Ovary (tissue), 9 donors: ENCODE results near the gene PLAGL1. TPM values are rescaled to one million over a fixed set of nuclear protein-coding genes. Genes with fewer than 3 reads are reported as not detected.

ENCODE experiments used
- DNase-seq, 5 donors: peaks; one replicate each; pipeline ENCODE4 v3.0.0-alpha.2; 2019 to 2020
- H3K27ac ChIP-seq, 2 donors: fragments of 200-600 bp; one replicate each; pipeline versions ENCODE4 v1.5.1 to v1.8.0; 2019 to 2022
- H3K27me3 ChIP-seq: fragments of 200-600 bp; one replicate; pipeline ENCODE4 v1.8.0; 2022
- H3K36me3 ChIP-seq: fragments of 200-600 bp; sonication (generic); one replicate; pipeline ENCODE4 v1.5.1; 2019
- H3K4me1 ChIP-seq: one replicate; pipeline ENCODE4 v1.8.1; 2013; ENCODE audit warnings: mild to moderate bottlenecking, moderate library complexity; ENCODE audit not compliant: insufficient read depth
- H3K4me3 ChIP-seq: fragments of 200-600 bp; sonication (generic); one replicate; pipeline ENCODE4 v1.5.1; 2017
- H3K9me3 ChIP-seq, 2 donors: fragments of 200-600 bp in 1 of 2; sonication (generic) in 1 of 2; one replicate each; pipeline versions ENCODE4 v1.5.1 to v1.8.1; 2013 to 2019; ENCODE audit warnings: mild to moderate bottlenecking in 1 of 2, moderate library complexity in 1 of 2
- CTCF ChIP-seq, 3 donors: fragments of 450-650 bp in 2 of 3; fragments of 200-600 bp in 1 of 3; IDR thresholded peaks; one replicate each; pipeline versions ENCODE4 v1.5.1 to v1.8.0; 2016 to 2022; ENCODE audit warnings: antibody characterized with exemption in 3 of 3, mild to moderate bottlenecking in 1 of 3
- EP300 ChIP-seq: sonication (generic); formaldehyde crosslinking; IDR thresholded peaks from one replicate; pipeline ENCODE4 v1.6.1; 2017; ENCODE audit warnings: antibody characterized with exemption
- POLR2A ChIP-seq: fragments of 450-650 bp; IDR thresholded peaks from one replicate; pipeline ENCODE4 v1.6.1; 2017; ENCODE audit warnings: antibody characterized with exemption, mild to moderate bottlenecking, moderate library complexity
- WGBS, 3 donors: extraction: QIAGEN DNeasy Blood & Tissue Kit in 1 of 3; methylation state at CpG; one replicate each; pipeline versions ENCODE4 v1.1.5 to v1.1.7; 2013 to 2017; 5-methylcytosine and 5-hydroxymethylcytosine counted together
- intact Hi-C, 4 donors: fragments of 100-400 bp; cut with DNase I; formaldehyde crosslinking; loops; one replicate each; pipeline versions ENCODE4 v1.11.0 to v1.15.1; 2022 to 2023
- polyA plus RNA-seq, 2 donors: library from polyadenylated mRNA; stranded (reverse); fragments of 200-250 nt in 1 of 2; fragments of 350-450 nt in 1 of 2; fragmentation: Illumina TruSeq in 1 of 2; extraction: RNeasy Lipid Tissue Mini Kit (QIAGEN cat#74804) in 1 of 2; gene quantifications; one replicate each; pipeline ENCODE4 v1.2.3, GENCODE V29; 2013 to 2014
- total RNA-seq, 7 donors: library from RNA; depleted of rRNA in 2 of 7; stranded (reverse); fragments of >200 nt in 2 of 7; fragmentation: NEBNext Ultra II Directional in 3 of 7; extraction: Animal tissue kit (Norgen Biotek cat#: 25700) in 3 of 7; gene quantifications; one replicate each; pipeline versions ENCODE4 v1.1.0 to v1.2.4, GENCODE V29; 2016 to 2023
- donor health status: DM: no; HTN: no; CAD: no; lungs with moderate emphysema.
- donor health status: DM: no; HTN: no; CAD: no.
- donor health status: Bipolar disorder and iron deficiency.
- donor health status: DM: yes; HTN: yes; CAD: no.
- donor health status: DM: no; HTN: no; CAD: no.
- donor health status: DM: yes; HTN: yes; CAD: no.

PLAGL1 gene
- total and polyA plus RNA-seq, 9 donors: 17.8 to 53.4 (median 32.1) TPM

GRCh38 chr6:143969077-143969476 is 39.0 kb downstream of the PLAGL1 start:
- peaks cover 3% of the 10 kb centered on the region for H3K4me1 ChIP-seq
- peak overlapping the region in 1 of 2 donors; percentile 47 for H3K27ac ChIP-seq
- H3K36me3 ChIP-seq: no peaks in the 10 kb centered on the region
- H3K9me3 ChIP-seq: no peaks in the 10 kb centered on the region
- no peak for DNase-seq
- TF ChIP-seq CTCF (IDR thresholded peaks at IDR 0.05) (no peak), POLR2A (no peak), EP300 (no peak)
- H3K4me3 ChIP-seq: no peak overlapping the region
- 60 to 61% (median 60%) methylated on average over 2 of the region's 2 CpGs for WGBS, 3 donors
- no peaks in the 10 kb centered on the region for H3K27me3 ChIP-seq
- intact Hi-C loops: no loop called here

- Histone ChIP-seq H3K4me3 (no peak overlapping the region), H3K27ac (peak overlapping the region in 1 of 2 donors; percentile 36)
- WGBS, 3 donors: 28 to 39% (median 30%) methylated on average over 5 of the region's 5 CpGs
These were observed 40.2 kb downstream of the PLAGL1 start for GRCh38 chr6:143967706-143968376.

GRCh38 chr6:143966312-143966711 is 41.7 kb downstream of the PLAGL1 start:
- 91 to 98% (median 94%) methylated on average over 1 of the region's 1 CpG for WGBS, 3 donors
- no peak for TF ChIP-seq POLR2A
- TF ChIP-seq EP300: no peak
- no peak for TF ChIP-seq CTCF (IDR thresholded peaks at IDR 0.05)
- Histone ChIP-seq H3K4me1 (peaks cover 4% of the 10 kb centered on the region), H3K27me3 (no peaks in the 10 kb centered on the region), H3K9me3 (no peaks in the 10 kb centered on the region), H3K36me3 (no peaks in the 10 kb centered on the region), H3K4me3 (no peak overlapping the region), H3K27ac (no peak overlapping the region)
- intact Hi-C loops: no loop called here
- DNase-seq: no peak

More at GRCh38 chr6:143967706-143968376, 40.2 kb downstream of the PLAGL1 start:
- H3K4me1 ChIP-seq: peaks cover 4% of the 10 kb centered on the region
- no peak for DNase-seq
- no peaks in the 10 kb centered on the region for H3K9me3 ChIP-seq
- H3K27me3 ChIP-seq: no peaks in the 10 kb centered on the region
- intact Hi-C loops: no loop called here
- TF ChIP-seq CTCF (IDR thresholded peaks at IDR 0.05): no peak
- no peak for TF ChIP-seq POLR2A
- TF ChIP-seq EP300: no peak
- H3K36me3 ChIP-seq: no peaks in the 10 kb centered on the region

GRCh38 chr6:143965503-143966171 is 42.4 kb downstream of the PLAGL1 start:
- Histone ChIP-seq H3K4me3 (no peak overlapping the region), H3K36me3 (no peaks in the 10 kb centered on the region), H3K27ac (no peak overlapping the region), H3K27me3 (no peaks in the 10 kb centered on the region), H3K4me1 (peaks cover 4% of the 10 kb centered on the region), H3K9me3 (no peaks in the 10 kb centered on the region)
- intact Hi-C loops: no loop called here
- WGBS, 3 donors: 76 to 81% (median 77%) methylated on average over 6 of the region's 6 CpGs
- DNase-seq: no peak
- TF ChIP-seq EP300: no peak
- no peak for TF ChIP-seq CTCF (IDR thresholded peaks at IDR 0.05)
- TF ChIP-seq POLR2A: no peak
